Caco-2 (cell line): ENCODE data around the gene CFAP99. TPM values are rescaled to one million over a fixed set of nuclear protein-coding genes. Genes with fewer than 3 reads are reported as not detected.

Source experiments
- BruUV-seq: library from RNA; stranded (reverse); fragments of 400-500 nt; replicated peaks from 2 replicates; lab custom pipeline; 2021; lab: Mats Ljungman, UMichigan
- CTCF ChIA-PET: fragments of 300-600 bp; sonication (Branson Sonifier 250); formaldehyde crosslinking; loops from one replicate; lab custom pipeline; 2022; ENCODE audit warnings: antibody characterized with exemption; lab: Charles Lee
- POLR2A ChIA-PET: fragments of 300-600 bp; sonication (Branson Sonifier 250); formaldehyde crosslinking; loops from one replicate; lab custom pipeline; 2022; ENCODE audit warnings: antibody characterized with exemption; lab: Charles Lee
- DNase-seq, 2 experiments: peaks; one replicate each; pipeline versions ENCODE4 v3.0.0 to v3.0.0-alpha.2; 2020 to 2022
- H3K27me3 ChIP-seq: replicated peaks from 2 replicates; pipeline ENCODE4 v1.6.0; 2011; ENCODE audit warnings: low read length; ENCODE audit not compliant: control insufficient read depth, insufficient read depth
- H3K36me3 ChIP-seq: 2 replicates; pipeline ENCODE4 v1.5.1; 2011; ENCODE audit warnings: low read length; ENCODE audit not compliant: control insufficient read depth, insufficient read depth
- H3K4me1 ChIP-seq: fragments of 250-450 bp; sonication (Bioruptor Pico); 2 replicates; pipeline ENCODE4 v1.5.1; 2020; ENCODE audit warnings: mild to moderate bottlenecking
- H3K4me3 ChIP-seq: 2 replicates; pipeline ENCODE4 v1.5.1; 2011; ENCODE audit warnings: low read depth, mild to moderate bottlenecking, control low read depth, low read length
- H3K9me3 ChIP-seq: fragments of 250-450 bp; sonication (Bioruptor Pico); 2 replicates; pipeline ENCODE4 v1.5.1; 2020; ENCODE audit warnings: mild to moderate bottlenecking, moderate library complexity
- H3K27ac Mint-ChIP-seq: one replicate; pipeline ENCODE4 v1.8.0; 2022; ENCODE audit warnings: mixed read lengths; ENCODE audit not compliant: unreplicated experiment
- H3K27me3 Mint-ChIP-seq: one replicate; pipeline ENCODE4 v1.8.0; 2022; ENCODE audit warnings: mixed read lengths; ENCODE audit not compliant: insufficient read depth, unreplicated experiment
- H3K36me3 Mint-ChIP-seq: one replicate; pipeline ENCODE4 v1.8.0; 2022; ENCODE audit warnings: mild to moderate bottlenecking, mixed read lengths; ENCODE audit not compliant: insufficient read depth, unreplicated experiment
- H3K4me1 Mint-ChIP-seq: one replicate; pipeline ENCODE4 v1.8.0; 2022; ENCODE audit warnings: low read depth, mixed read lengths; ENCODE audit not compliant: unreplicated experiment
- H3K4me3 Mint-ChIP-seq: one replicate; pipeline ENCODE4 v1.8.0; 2022; ENCODE audit warnings: mild to moderate bottlenecking, moderate library complexity, mixed read lengths; ENCODE audit not compliant: unreplicated experiment
- H3K9me3 Mint-ChIP-seq: one replicate; pipeline ENCODE4 v1.8.0; 2022; ENCODE audit warnings: mixed read lengths; ENCODE audit not compliant: unreplicated experiment
- intact Hi-C: fragments of 100-400 bp; cut with micrococcal nuclease; formaldehyde crosslinking; loops from one replicate; pipeline ENCODE4 v1.10.0; 2022; ENCODE audit not compliant: unreplicated experiment
- total RNA-seq: library from RNA; stranded (reverse); gene quantifications from 2 replicates; pipeline ENCODE4 v1.2.3, GENCODE V29; 2022
- TF ChIP-seq, protein P1 (sequence below), 2 experiments: fragments of 200-600 bp in 1 of 2; IDR thresholded peaks; 1 replicate in 1 of 2; 2 replicates in 1 of 2; pipeline versions ENCODE4 v1.5.1 to v1.8.0; 2011 to 2022; ENCODE audit warnings: antibody characterized with exemption in 1 of 2, control low read depth in 1 of 2, inconsistent platforms in 1 of 2, low read depth in 1 of 2, low read length in 1 of 2, mild to moderate bottlenecking in 1 of 2, moderate library complexity in 1 of 2; ENCODE audit not compliant: insufficient read depth in 1 of 2, severe bottlenecking in 1 of 2, unreplicated experiment in 1 of 2

Gene CFAP99
- total RNA-seq, 1 experiment from 2014 or later: not detected

DNA sequence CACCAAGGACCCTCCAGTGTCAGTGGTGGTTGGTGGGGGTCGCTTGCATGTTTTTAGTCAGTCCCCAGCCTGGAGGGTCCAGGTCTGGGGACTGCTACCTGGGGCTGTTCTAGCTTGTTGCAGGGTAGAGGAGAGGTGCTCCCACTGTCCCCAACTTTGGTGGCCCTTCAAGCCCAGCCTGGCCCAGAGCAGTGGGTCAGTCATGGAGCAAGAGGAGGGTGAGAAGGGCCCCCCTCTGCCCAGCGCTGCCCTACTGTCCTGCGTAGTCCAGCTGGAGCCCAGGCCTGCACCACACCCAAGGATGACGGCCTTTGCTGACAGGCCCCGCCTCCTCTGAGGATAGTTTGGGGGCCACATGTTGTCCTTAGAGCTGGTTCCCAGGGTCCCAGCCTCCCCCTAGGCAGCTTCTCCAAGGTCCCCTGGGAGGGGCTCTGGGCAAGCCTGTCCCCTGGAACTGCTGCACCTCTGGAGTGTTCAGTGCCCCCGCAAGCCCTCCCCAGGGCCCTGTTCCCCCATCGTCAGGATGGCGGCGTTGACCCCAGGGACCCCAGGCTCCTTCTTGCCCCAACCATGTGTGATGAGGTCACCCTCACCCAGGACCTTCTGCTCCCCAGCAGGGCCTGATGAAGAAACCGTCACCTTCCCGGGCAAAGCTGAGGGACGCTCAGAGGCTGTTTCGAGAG lies 6.8 kb downstream of the CFAP99 start:
- H3K4me3 Mint-ChIP-seq: no peak overlapping the region
- H3K4me3 ChIP-seq: no peak overlapping the region
- peak in 1 of 2 experiments; percentile 21 for DNase-seq
- no peaks in the 10 kb centered on the region; the same call in 1 of the 2 replicates for H3K27me3 ChIP-seq
- H3K9me3 ChIP-seq: no peaks in the 10 kb centered on the region
- ChIA-PET POLR2A (no interaction called here), CTCF (no interaction called here)
- TF ChIP-seq, protein P1, sequence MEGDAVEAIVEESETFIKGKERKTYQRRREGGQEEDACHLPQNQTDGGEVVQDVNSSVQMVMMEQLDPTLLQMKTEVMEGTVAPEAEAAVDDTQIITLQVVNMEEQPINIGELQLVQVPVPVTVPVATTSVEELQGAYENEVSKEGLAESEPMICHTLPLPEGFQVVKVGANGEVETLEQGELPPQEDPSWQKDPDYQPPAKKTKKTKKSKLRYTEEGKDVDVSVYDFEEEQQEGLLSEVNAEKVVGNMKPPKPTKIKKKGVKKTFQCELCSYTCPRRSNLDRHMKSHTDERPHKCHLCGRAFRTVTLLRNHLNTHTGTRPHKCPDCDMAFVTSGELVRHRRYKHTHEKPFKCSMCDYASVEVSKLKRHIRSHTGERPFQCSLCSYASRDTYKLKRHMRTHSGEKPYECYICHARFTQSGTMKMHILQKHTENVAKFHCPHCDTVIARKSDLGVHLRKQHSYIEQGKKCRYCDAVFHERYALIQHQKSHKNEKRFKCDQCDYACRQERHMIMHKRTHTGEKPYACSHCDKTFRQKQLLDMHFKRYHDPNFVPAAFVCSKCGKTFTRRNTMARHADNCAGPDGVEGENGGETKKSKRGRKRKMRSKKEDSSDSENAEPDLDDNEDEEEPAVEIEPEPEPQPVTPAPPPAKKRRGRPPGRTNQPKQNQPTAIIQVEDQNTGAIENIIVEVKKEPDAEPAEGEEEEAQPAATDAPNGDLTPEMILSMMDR (IDR thresholded peaks at IDR 0.05; ENCODE audit: insufficient read depth in 1 of 2, low read depth in 1 of 2, low read length in 1 of 2, severe bottlenecking in 1 of 2, unreplicated experiment in 1 of 2): no peak
- H3K36me3 Mint-ChIP-seq: no peaks in the 10 kb centered on the region
- no peaks in the 10 kb centered on the region for H3K4me1 ChIP-seq
- H3K4me1 Mint-ChIP-seq: peaks cover 2% of the 10 kb centered on the region
- peaks cover 4% of the 10 kb centered on the region for H3K27me3 Mint-ChIP-seq
- no peak overlapping the region for H3K27ac Mint-ChIP-seq
- no TSS peak for BruUV-seq
- intact Hi-C loops: no loop called here
- no peaks in the 10 kb centered on the region for H3K9me3 Mint-ChIP-seq
- no peaks in the 10 kb centered on the region for H3K36me3 ChIP-seq

DNA sequence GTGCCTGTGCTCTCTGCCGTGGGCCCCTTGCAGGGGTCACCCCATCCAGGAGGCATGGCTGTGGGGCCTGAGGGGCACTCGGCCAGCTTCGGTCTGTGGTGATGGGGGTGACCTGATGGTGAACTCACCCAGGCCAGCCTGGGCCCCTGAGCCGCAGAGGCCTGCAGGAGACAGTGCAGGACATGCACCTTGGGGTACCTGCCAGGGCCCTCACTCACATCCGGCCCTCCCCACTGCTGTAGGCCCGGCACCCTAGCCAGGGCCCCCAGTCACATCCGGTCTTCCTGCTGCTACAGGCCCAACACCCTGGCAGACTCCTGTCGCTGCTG lies 7.3 kb downstream of the CFAP99 start:
- H3K27me3 Mint-ChIP-seq: no peaks in the 10 kb centered on the region
- TF ChIP-seq, protein P1 (IDR thresholded peaks at IDR 0.05; ENCODE audit: insufficient read depth in 1 of 2, low read depth in 1 of 2, low read length in 1 of 2, severe bottlenecking in 1 of 2, unreplicated experiment in 1 of 2): no peak
- no peaks in the 10 kb centered on the region for H3K36me3 Mint-ChIP-seq
- H3K9me3 Mint-ChIP-seq: no peaks in the 10 kb centered on the region
- Histone ChIP-seq H3K27me3 (no peaks in the 10 kb centered on the region; the same call in 1 of the 2 replicates), H3K4me3 (no peak overlapping the region), H3K4me1 (no peaks in the 10 kb centered on the region), H3K36me3 (no peaks in the 10 kb centered on the region), H3K9me3 (no peaks in the 10 kb centered on the region)
- H3K27ac Mint-ChIP-seq: no peak overlapping the region
- H3K4me3 Mint-ChIP-seq: no peak overlapping the region
- intact Hi-C loops: no loop called here
- BruUV-seq: no TSS peak
- no peaks in the 10 kb centered on the region for H3K4me1 Mint-ChIP-seq
- no peak for DNase-seq
- ChIA-PET POLR2A (no interaction called here), CTCF (no interaction called here)

DNA sequence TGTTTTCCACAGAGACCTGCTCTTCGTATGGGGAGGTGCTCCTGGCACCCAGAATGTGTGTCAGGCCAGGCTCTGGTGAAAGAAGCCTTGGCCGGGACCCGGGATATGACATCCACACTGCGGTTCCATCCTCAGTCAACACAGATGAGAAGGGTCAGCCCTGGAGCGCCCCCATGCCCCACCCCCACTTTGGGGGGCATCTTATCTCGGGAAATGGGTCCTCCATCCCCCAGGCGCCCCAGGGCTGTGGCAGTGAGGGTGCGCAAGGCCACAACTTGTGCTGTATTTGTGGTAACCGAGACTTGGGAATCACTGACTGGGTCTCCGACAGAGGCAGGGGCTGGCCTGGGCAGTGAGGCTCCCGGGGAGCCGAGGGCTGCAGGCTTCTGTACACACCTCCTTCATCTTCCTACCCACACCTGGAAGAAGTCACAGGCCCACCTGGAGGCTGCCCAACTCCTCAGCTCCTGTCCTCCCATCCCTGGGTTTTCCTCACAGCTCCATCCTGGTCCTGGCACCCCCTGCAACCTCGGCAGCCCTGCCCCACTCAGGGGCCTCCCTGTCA lies 8.0 kb downstream of the CFAP99 start:
- no TSS peak for BruUV-seq

More for the DNA sequence above, 8.0 kb downstream of the CFAP99 start:
- TF ChIP-seq, protein P1 (IDR thresholded peaks at IDR 0.05; ENCODE audit: insufficient read depth in 1 of 2, low read depth in 1 of 2, low read length in 1 of 2, severe bottlenecking in 1 of 2, unreplicated experiment in 1 of 2): no peak
- H3K9me3 Mint-ChIP-seq: no peaks in the 10 kb centered on the region
- no peaks in the 10 kb centered on the region for H3K27me3 Mint-ChIP-seq
- no peak overlapping the region for H3K27ac Mint-ChIP-seq
- intact Hi-C loops: no loop called here
- no peak overlapping the region for H3K4me3 Mint-ChIP-seq
- no peak for DNase-seq
- CTCF ChIA-PET: no interaction called here
- H3K9me3 ChIP-seq: no peaks in the 10 kb centered on the region
- no peaks in the 10 kb centered on the region for H3K4me1 Mint-ChIP-seq
- H3K36me3 ChIP-seq: no peaks in the 10 kb centered on the region
- no peak overlapping the region for H3K4me3 ChIP-seq
- H3K27me3 ChIP-seq: no peaks in the 10 kb centered on the region; the same call in 1 of the 2 replicates
- no peaks in the 10 kb centered on the region for H3K36me3 Mint-ChIP-seq
- H3K4me1 ChIP-seq: no peaks in the 10 kb centered on the region
- POLR2A ChIA-PET: no interaction called here
